ENCODE results near the gene ZG16.
A peak's percentile ranks its signal among the peaks of the same experiment; 100 is the strongest.
"Not testable (repeated sequence)": the region's sequence is repeated elsewhere in the genome, so short reads cannot be mapped to it uniquely, and the experiment has no call there.

Gene ZG16

GRCh38 chr16:29787155-29787554 lies 9.1 kb downstream of the ZG16 start:
- DNase-seq (ENCODE audit: low spot score), result not testable (repeated sequence)

GRCh38 chr16:29789775-29790182 lies 11.7 kb downstream of the ZG16 start:
- DNase-seq (ENCODE audit: low spot score), result no peak

- peak; percentile 99 for DNase-seq (ENCODE audit: low spot score)
These were observed 12.3 kb downstream of the ZG16 start, which contains the start of gene KIF22 for GRCh38 chr16:29790183-29790948. Gene KIF22 (plus strand): TSS chr16:29790751. CDS start chr16:29790760, 9 bp downstream.

- no peak for DNase-seq (ENCODE audit: low spot score)
These were observed 13.1 kb downstream of the ZG16 start for GRCh38 chr16:29790949-29791844.

GRCh38 chr16:29791845-29792807 lies 14.1 kb downstream of the ZG16 start:
- no peak for DNase-seq (ENCODE audit: low spot score)

GRCh38 chr16:29793153-29793552 lies 15.1 kb downstream of the ZG16 start:
- not testable (repeated sequence) for DNase-seq (ENCODE audit: low spot score)

GRCh38 chr16:29794231-29794710 lies 16.2 kb downstream of the ZG16 start:
- DNase-seq (ENCODE audit: low spot score), result no peak

- no peak for DNase-seq (ENCODE audit: low spot score)
These were observed 24.4 kb downstream of the ZG16 start for GRCh38 chr16:29802416-29802935.

- no peak for DNase-seq (ENCODE audit: low spot score)
These were observed 26.0 kb downstream of the ZG16 start for GRCh38 chr16:29804020-29804419.

GRCh38 chr16:29804455-29805231 lies 26.6 kb downstream of the ZG16 start:
- no peak for DNase-seq (ENCODE audit: low spot score)

- peak; percentile 97 for DNase-seq (ENCODE audit: low spot score)
These were observed 27.4 kb downstream of the ZG16 start for GRCh38 chr16:29805232-29806098.

GRCh38 chr16:29806099-29806579 lies 28.1 kb downstream of the ZG16 start, which contains the start of gene MAZ:
Gene MAZ (plus strand): TSS chr16:29806529. CDS start chr16:29806702, 173 bp downstream.
- peak; percentile 66 for DNase-seq (ENCODE audit: low spot score)

- no peak for DNase-seq (ENCODE audit: low spot score)
These were observed 28.8 kb downstream of the ZG16 start for GRCh38 chr16:29806641-29807425.

- DNase-seq (ENCODE audit: low spot score), result peak; percentile 93
These were observed 29.6 kb downstream of the ZG16 start for GRCh38 chr16:29807426-29808218.

- DNase-seq (ENCODE audit: low spot score), result no peak
These were observed 30.3 kb downstream of the ZG16 start for GRCh38 chr16:29808219-29808900.

GRCh38 chr16:29809031-29809747 lies 31.1 kb downstream of the ZG16 start:
- DNase-seq (ENCODE audit: low spot score), result no peak

Data from Ammon's horn (tissue), 1 donor.